ENCODE measurements around the gene WWOX. TPM values are rescaled to one million over a fixed set of nuclear protein-coding genes. Genes with fewer than 3 reads are reported as not detected.

WWOX gene
- total RNA-seq, 1 experiment from 2014 or later = 35.6 TPM

DNA sequence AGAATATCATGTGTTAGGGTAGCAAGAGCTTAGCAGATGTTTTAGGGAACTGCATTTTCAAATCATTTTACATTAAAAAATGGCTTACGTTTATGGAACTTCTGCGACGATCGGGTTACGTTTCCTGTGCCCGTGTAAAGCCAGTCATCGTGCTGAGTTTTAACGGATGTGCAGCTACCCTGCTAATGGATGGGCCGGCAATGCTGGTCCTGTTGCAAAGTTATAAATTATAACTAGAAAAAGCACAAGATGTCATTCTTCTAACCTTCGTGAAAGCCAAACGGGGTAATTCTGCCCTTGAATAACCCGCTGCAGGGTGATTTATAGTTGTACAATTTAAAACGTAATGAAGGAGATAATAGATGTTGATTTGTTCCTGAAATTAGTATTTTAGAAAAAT is 339.2 kb downstream of the WWOX start:
- H3K4me3 ChIP-seq = no peak overlapping the region
- POLR2A ChIA-PET (ENCODE audit: unreplicated experiment) = no interaction called here
- intact Hi-C loops (cut with micrococcal nuclease; ENCODE audit: unreplicated experiment) = no loop called here
- H3K9me2 ChIP-seq (ENCODE audit: insufficient read depth) = no peaks in the 10 kb centered on the region
- CTCF ChIA-PET = interaction anchor here (0.5 kb wide), 1 partner anchor 312 kb away, joined by 4 read pairs; no protein-coding TSS in a partner anchor
- no peak overlapping the region for H3K27ac ChIP-seq
- TF ChIP-seq EZH2 (IDR thresholded peaks at IDR 0.05; ENCODE audit: low read depth) = no peak
- TF ChIP-seq, protein P1, sequence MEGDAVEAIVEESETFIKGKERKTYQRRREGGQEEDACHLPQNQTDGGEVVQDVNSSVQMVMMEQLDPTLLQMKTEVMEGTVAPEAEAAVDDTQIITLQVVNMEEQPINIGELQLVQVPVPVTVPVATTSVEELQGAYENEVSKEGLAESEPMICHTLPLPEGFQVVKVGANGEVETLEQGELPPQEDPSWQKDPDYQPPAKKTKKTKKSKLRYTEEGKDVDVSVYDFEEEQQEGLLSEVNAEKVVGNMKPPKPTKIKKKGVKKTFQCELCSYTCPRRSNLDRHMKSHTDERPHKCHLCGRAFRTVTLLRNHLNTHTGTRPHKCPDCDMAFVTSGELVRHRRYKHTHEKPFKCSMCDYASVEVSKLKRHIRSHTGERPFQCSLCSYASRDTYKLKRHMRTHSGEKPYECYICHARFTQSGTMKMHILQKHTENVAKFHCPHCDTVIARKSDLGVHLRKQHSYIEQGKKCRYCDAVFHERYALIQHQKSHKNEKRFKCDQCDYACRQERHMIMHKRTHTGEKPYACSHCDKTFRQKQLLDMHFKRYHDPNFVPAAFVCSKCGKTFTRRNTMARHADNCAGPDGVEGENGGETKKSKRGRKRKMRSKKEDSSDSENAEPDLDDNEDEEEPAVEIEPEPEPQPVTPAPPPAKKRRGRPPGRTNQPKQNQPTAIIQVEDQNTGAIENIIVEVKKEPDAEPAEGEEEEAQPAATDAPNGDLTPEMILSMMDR (conservative IDR thresholded peaks at IDR 0.05) = no peak
- H3K27me3 ChIP-seq (ENCODE audit: insufficient read depth, low read depth) = no peaks in the 10 kb centered on the region
- no peaks in the 10 kb centered on the region for H3K36me3 ChIP-seq (ENCODE audit: low read depth)
- no peak for DNase-seq
- H3K4me2 ChIP-seq = no peak overlapping the region
- no peak overlapping the region for H2AFZ ChIP-seq
- no peaks in the 10 kb centered on the region for H3F3A ChIP-seq (ENCODE audit: insufficient read depth, low read depth)
- no peaks in the 10 kb centered on the region for H4K20me1 ChIP-seq (ENCODE audit: insufficient read depth)
- no peaks in the 10 kb centered on the region for H3K9me3 ChIP-seq (ENCODE audit: insufficient read depth, low read depth)
- H3K79me2 ChIP-seq (ENCODE audit: low read depth) = no peaks in the 10 kb centered on the region
- no TSS peak for BruUV-seq (replicated peaks)
- H3K4me1 ChIP-seq (replicated peaks; ENCODE audit: insufficient read depth) = no peaks in the 10 kb centered on the region

DNA sequence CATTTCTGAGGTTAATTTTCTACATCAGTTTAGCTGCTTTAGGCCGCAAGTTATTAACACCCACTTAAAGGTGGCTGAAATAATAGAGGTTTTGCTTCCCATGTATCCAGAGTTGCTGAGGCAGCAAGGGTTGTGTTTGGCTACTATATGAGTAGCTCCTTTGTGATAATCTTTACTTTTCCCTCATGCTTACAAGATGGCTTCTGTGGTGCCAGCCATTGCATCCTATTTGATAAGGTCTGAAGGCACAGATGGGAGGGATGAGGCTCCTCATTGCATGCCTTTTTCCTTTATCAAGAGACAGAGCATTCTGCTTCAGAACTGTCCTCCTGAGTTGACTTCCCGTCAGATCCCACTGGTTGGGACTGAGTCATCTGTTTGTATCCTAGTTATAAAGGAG is 340.2 kb downstream of the WWOX start:
- Histone ChIP-seq H3F3A (ENCODE audit: insufficient read depth, low read depth) (no peaks in the 10 kb centered on the region), H3K9me3 (ENCODE audit: insufficient read depth, low read depth) (no peaks in the 10 kb centered on the region), H2AFZ (no peak overlapping the region), H3K27me3 (ENCODE audit: insufficient read depth, low read depth) (no peaks in the 10 kb centered on the region), H3K36me3 (ENCODE audit: low read depth) (no peaks in the 10 kb centered on the region), H3K27ac (no peak overlapping the region), H3K9me2 (ENCODE audit: insufficient read depth) (no peaks in the 10 kb centered on the region), H3K4me2 (no peak overlapping the region), H4K20me1 (ENCODE audit: insufficient read depth) (no peaks in the 10 kb centered on the region), H3K4me3 (no peak overlapping the region), H3K79me2 (ENCODE audit: low read depth) (no peaks in the 10 kb centered on the region), H3K4me1 (replicated peaks; ENCODE audit: insufficient read depth) (no peaks in the 10 kb centered on the region)
- no peak for DNase-seq
- BruUV-seq (replicated peaks) = no TSS peak
- intact Hi-C loops (cut with micrococcal nuclease; ENCODE audit: unreplicated experiment) = no loop called here
- ChIA-PET CTCF (no interaction called here), POLR2A (ENCODE audit: unreplicated experiment) (no interaction called here)
- TF ChIP-seq, protein P1 (conservative IDR thresholded peaks at IDR 0.05) = no peak
- TF ChIP-seq EZH2 (IDR thresholded peaks at IDR 0.05; ENCODE audit: low read depth) = no peak

DNA sequence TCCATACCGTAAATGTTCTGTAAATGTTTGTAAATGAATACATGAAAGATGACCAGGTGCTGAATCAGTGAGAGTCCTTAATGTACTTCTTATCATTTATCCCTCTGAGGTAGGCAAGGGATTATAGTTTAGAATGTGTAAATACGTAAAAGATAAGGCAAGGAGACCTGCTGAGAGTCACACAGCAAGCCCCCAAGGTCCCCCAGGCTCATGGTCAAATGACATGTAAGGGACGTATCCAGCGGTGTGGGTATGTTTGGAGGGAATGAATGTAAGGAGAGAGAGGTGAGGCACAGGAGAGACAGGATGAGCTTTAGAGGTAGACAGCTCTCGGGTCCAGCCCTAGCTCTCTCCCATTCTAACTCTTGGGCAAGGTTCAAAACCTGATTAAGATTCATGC is 341.8 kb downstream of the WWOX start:
- no TSS peak for BruUV-seq (replicated peaks)
- POLR2A ChIA-PET (ENCODE audit: unreplicated experiment) = no interaction called here
- no peaks in the 10 kb centered on the region for H4K20me1 ChIP-seq (ENCODE audit: insufficient read depth)
- no peak for DNase-seq
- no peaks in the 10 kb centered on the region for H3K79me2 ChIP-seq (ENCODE audit: low read depth)
- H3K4me3 ChIP-seq = no peak overlapping the region
- no peaks in the 10 kb centered on the region for H3K36me3 ChIP-seq (ENCODE audit: low read depth)
- CTCF ChIA-PET = no interaction called here
- H3K27ac ChIP-seq = no peak overlapping the region
- no peaks in the 10 kb centered on the region for H3F3A ChIP-seq (ENCODE audit: insufficient read depth, low read depth)
- H2AFZ ChIP-seq = no peak overlapping the region
- no peaks in the 10 kb centered on the region for H3K27me3 ChIP-seq (ENCODE audit: insufficient read depth, low read depth)
- TF ChIP-seq, protein P1 (conservative IDR thresholded peaks at IDR 0.05) = no peak
- no peak for TF ChIP-seq EZH2 (IDR thresholded peaks at IDR 0.05; ENCODE audit: low read depth)
- H3K4me1 ChIP-seq (replicated peaks; ENCODE audit: insufficient read depth) = no peaks in the 10 kb centered on the region
- H3K4me2 ChIP-seq = no peak overlapping the region
- H3K9me2 ChIP-seq (ENCODE audit: insufficient read depth) = no peaks in the 10 kb centered on the region
- intact Hi-C loops (cut with micrococcal nuclease; ENCODE audit: unreplicated experiment) = no loop called here
- no peaks in the 10 kb centered on the region for H3K9me3 ChIP-seq (ENCODE audit: insufficient read depth, low read depth)

All from PC-9 (cell line).